SK-N-SH treated with all-trans-retinoic acid at 6 μM for 48 hours (cell line): ENCODE measurements around the gene SEC31A.
"Not testable (repeated sequence)": the region's sequence is repeated elsewhere in the genome, so short reads cannot be mapped to it uniquely, and the experiment has no call there.

Source experiments
- ATAC-seq: fragments of 200-7000 bp; cut with Tn5 transposase; 3 replicates; pipeline ENCODE4 v1.9.1; 2020; ENCODE audit warnings: mild to moderate bottlenecking, moderate library complexity
- BACH2 ChIP-seq: fragments of 250-450 bp; sonication (Bioruptor Pico); IDR thresholded peaks from 2 replicates; pipeline ENCODE4 v1.9.0; 2021; ENCODE audit warnings: mild to moderate bottlenecking, borderline replicate concordance
- CSDC2 ChIP-seq: fragments of 250-450 bp; sonication (Bioruptor Pico); IDR thresholded peaks from 2 replicates; pipeline ENCODE4 v1.5.0; 2020; ENCODE audit warnings: mild to moderate bottlenecking, moderate library complexity
- ESRRG ChIP-seq: fragments of 250-450 bp; sonication (Bioruptor Pico); IDR thresholded peaks from 2 replicates; pipeline ENCODE4 v1.6.1; 2021; ENCODE audit warnings: mild to moderate bottlenecking
- ISL1 ChIP-seq: fragments of 250-450 bp; sonication (Bioruptor Pico); IDR thresholded peaks from 2 replicates; pipeline ENCODE4 v2.1.2; 2022; ENCODE audit warnings: mild to moderate bottlenecking, moderate library complexity
- OSR1 ChIP-seq: fragments of 250-450 bp; sonication (Bioruptor Pico); IDR thresholded peaks from 2 replicates; pipeline ENCODE4 v1.8.0; 2022; ENCODE audit warnings: moderate library complexity, mild to moderate bottlenecking, inconsistent platforms
- PPARA ChIP-seq: fragments of 250-450 bp; sonication (Bioruptor Pico); IDR thresholded peaks from 2 replicates; pipeline ENCODE4 v1.5.0; 2020; ENCODE audit warnings: mild to moderate bottlenecking, borderline replicate concordance
- RARB ChIP-seq: fragments of 250-450 bp; sonication (Bioruptor Pico); IDR thresholded peaks from 2 replicates; pipeline ENCODE4 v1.8.0; 2021; ENCODE audit warnings: mild to moderate bottlenecking, moderate library complexity
- SNAI2 ChIP-seq: fragments of 250-450 bp; sonication (Bioruptor Pico); IDR thresholded peaks from 2 replicates; pipeline ENCODE4 v1.5.0; 2020; ENCODE audit warnings: mild to moderate bottlenecking, moderate library complexity
- TCF4 ChIP-seq: fragments of 250-450 bp; sonication (Bioruptor Pico); IDR thresholded peaks from 2 replicates; pipeline ENCODE4 v1.8.0; 2021; ENCODE audit warnings: mild to moderate bottlenecking, moderate library complexity, borderline replicate concordance
- TOX ChIP-seq: fragments of 250-450 bp; sonication (Bioruptor Pico); IDR thresholded peaks from 2 replicates; pipeline ENCODE4 v1.8.0; 2021; ENCODE audit warnings: mild to moderate bottlenecking, moderate library complexity, borderline replicate concordance
- ZC3H10 ChIP-seq: fragments of 250-450 bp; sonication (Bioruptor Pico); IDR thresholded peaks from 2 replicates; pipeline ENCODE4 v1.5.1; 2021; ENCODE audit warnings: mild to moderate bottlenecking, moderate library complexity
- ZFP3 ChIP-seq: fragments of 250-450 bp; sonication (Bioruptor Pico); IDR thresholded peaks from 2 replicates; pipeline ENCODE4 v1.5.0; 2020; ENCODE audit warnings: mild to moderate bottlenecking, moderate library complexity
- ZFP30 ChIP-seq: fragments of 450-650 bp; formaldehyde crosslinking; IDR thresholded peaks from 2 replicates; pipeline ENCODE4 v1.5.0; 2022; ENCODE audit warnings: mild to moderate bottlenecking, moderate library complexity
- ZNF565 ChIP-seq: fragments of 450-650 bp; formaldehyde crosslinking; conservative IDR thresholded peaks from 2 replicates; pipeline ENCODE4 v1.5.0; 2020; ENCODE audit warnings: low read depth, mild to moderate bottlenecking, moderate library complexity
- ZNF70 ChIP-seq: fragments of 450-650 bp; formaldehyde crosslinking; IDR thresholded peaks from 2 replicates; pipeline ENCODE4 v1.5.0; 2020; ENCODE audit warnings: mild to moderate bottlenecking, moderate library complexity
- ZNF8 ChIP-seq: fragments of 450-650 bp; formaldehyde crosslinking; IDR thresholded peaks from 2 replicates; pipeline ENCODE4 v1.5.0; 2020; ENCODE audit warnings: mild to moderate bottlenecking, moderate library complexity
- TF ChIP-seq, protein P1 (sequence below): fragments of 250-450 bp; sonication (Bioruptor Pico); IDR thresholded peaks from 2 replicates; pipeline ENCODE4 v1.8.0; 2020; ENCODE audit warnings: mild to moderate bottlenecking, moderate library complexity, borderline replicate concordance
- TF ChIP-seq, protein P2 (sequence below): fragments of 250-450 bp; sonication (Bioruptor Pico); IDR thresholded peaks from 2 replicates; pipeline ENCODE4 v1.5.1; 2021; ENCODE audit warnings: mild to moderate bottlenecking, moderate library complexity
- TF ChIP-seq, protein P3 (sequence below): fragments of 250-450 bp; sonication (Bioruptor Pico); IDR thresholded peaks from 2 replicates; pipeline ENCODE4 v1.8.0; 2021; ENCODE audit warnings: low read depth, mild to moderate bottlenecking, moderate library complexity, borderline replicate concordance
- TF ChIP-seq, protein P4 (sequence below): fragments of 250-450 bp; sonication (Bioruptor Pico); IDR thresholded peaks from 2 replicates; pipeline ENCODE4 v1.5.0; 2020; ENCODE audit warnings: mild to moderate bottlenecking, moderate library complexity

Gene SEC31A

DNA sequence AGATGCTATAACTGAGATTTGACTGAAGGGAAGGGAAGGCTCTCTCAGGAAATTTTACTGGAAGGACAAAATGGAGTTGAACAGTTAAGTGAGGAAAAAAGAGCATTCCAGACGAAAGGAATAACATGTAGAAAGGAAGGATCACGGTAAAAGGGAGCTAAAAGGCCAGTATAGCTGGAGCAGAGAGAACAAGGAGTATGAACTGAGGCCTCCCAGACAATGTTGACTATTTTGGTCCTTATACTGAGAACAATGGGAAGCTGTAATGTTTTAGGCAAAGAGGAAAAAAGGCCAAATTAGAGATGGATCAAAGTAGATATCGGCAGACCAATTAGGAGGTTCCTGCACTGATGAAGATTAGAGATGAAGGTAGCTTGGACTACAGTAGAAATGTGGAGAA lies 65.5 kb downstream of the SEC31A start (continued):
- TF ChIP-seq RARB (CRISPR knock-in tag) = no peak

DNA sequence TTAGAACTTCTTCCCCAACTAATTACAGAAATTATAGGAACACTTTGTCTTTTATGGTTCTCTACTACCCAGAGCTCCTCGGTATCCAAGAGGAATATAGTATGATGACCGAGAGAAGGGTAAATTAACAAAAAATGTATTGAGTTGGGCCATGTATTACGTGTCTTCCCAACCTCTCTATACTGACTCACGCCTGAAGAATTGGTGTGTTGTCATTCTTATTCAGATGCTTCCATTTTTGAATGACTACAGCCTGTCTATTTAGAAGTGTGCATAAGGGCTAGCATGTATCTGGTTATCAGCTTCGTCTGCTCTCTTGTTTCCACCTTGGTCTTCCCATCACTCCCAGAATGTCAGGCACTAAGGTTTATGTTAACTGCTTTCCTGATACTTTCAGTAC lies 67.9 kb downstream of the SEC31A start:
- TF ChIP-seq TOX = no peak
- TF ChIP-seq PPARA (CRISPR knock-in tag) = no peak
- TF ChIP-seq, protein P1, sequence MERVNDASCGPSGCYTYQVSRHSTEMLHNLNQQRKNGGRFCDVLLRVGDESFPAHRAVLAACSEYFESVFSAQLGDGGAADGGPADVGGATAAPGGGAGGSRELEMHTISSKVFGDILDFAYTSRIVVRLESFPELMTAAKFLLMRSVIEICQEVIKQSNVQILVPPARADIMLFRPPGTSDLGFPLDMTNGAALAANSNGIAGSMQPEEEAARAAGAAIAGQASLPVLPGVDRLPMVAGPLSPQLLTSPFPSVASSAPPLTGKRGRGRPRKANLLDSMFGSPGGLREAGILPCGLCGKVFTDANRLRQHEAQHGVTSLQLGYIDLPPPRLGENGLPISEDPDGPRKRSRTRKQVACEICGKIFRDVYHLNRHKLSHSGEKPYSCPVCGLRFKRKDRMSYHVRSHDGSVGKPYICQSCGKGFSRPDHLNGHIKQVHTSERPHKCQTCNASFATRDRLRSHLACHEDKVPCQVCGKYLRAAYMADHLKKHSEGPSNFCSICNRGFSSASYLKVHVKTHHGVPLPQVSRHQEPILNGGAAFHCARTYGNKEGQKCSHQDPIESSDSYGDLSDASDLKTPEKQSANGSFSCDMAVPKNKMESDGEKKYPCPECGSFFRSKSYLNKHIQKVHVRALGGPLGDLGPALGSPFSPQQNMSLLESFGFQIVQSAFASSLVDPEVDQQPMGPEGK (CRISPR knock-in tag) = no peak
- no peak for TF ChIP-seq ESRRG (CRISPR knock-in tag)
- TF ChIP-seq ZFP30 (CRISPR knock-in tag) = no peak
- TF ChIP-seq ZNF70 (CRISPR knock-in tag) = no peak
- 0 out of 2 replicates have a peak, but pooled peaks have one; percentile 41 for TF ChIP-seq RARB (CRISPR knock-in tag)
- ATAC-seq = peak; percentile 95

DNA sequence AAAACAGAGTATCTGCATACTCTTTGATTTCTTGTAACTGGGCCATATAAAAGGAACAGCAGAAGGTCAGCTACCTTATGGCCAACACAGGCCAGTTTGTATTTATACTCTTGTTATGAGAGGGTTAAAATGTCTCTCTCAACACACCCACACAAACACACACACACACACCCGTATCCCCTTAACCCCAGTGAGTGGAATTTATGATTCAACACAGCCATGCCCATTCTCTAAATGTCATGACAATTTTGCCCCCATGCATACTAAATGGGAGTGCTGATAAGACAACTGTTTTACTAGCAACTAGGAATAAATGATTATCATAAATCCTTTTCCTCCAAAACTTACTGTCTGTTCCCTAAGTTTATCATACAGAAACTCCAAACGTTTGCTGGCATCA lies 70.3 kb downstream of the SEC31A start:
- no peak for TF ChIP-seq ZC3H10 (CRISPR knock-in tag)
- no peak for TF ChIP-seq ZFP3 (CRISPR knock-in tag)
- no peak for TF ChIP-seq SNAI2
- no peak for TF ChIP-seq BACH2 (CRISPR knock-in tag)
- no peak for TF ChIP-seq TCF4 (CRISPR knock-in tag)
- no peak for TF ChIP-seq ZFP30 (CRISPR knock-in tag)
- TF ChIP-seq ZNF8 (CRISPR knock-in tag) = no peak
- no peak for TF ChIP-seq RARB (CRISPR knock-in tag)
- TF ChIP-seq ISL1 = no peak
- TF ChIP-seq ZNF565 (CRISPR knock-in tag) = no peak
- TF ChIP-seq, protein P2, sequence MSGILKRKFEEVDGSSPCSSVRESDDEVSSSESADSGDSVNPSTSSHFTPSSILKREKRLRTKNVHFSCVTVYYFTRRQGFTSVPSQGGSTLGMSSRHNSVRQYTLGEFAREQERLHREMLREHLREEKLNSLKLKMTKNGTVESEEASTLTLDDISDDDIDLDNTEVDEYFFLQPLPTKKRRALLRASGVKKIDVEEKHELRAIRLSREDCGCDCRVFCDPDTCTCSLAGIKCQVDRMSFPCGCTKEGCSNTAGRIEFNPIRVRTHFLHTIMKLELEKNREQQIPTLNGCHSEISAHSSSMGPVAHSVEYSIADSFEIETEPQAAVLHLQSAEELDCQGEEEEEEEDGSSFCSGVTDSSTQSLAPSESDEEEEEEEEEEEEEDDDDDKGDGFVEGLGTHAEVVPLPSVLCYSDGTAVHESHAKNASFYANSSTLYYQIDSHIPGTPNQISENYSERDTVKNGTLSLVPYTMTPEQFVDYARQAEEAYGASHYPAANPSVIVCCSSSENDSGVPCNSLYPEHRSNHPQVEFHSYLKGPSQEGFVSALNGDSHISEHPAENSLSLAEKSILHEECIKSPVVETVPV (CRISPR knock-in tag) = no peak
- no peak for TF ChIP-seq OSR1
- no peak for TF ChIP-seq ZNF70 (CRISPR knock-in tag)
- ATAC-seq = no peak

DNA sequence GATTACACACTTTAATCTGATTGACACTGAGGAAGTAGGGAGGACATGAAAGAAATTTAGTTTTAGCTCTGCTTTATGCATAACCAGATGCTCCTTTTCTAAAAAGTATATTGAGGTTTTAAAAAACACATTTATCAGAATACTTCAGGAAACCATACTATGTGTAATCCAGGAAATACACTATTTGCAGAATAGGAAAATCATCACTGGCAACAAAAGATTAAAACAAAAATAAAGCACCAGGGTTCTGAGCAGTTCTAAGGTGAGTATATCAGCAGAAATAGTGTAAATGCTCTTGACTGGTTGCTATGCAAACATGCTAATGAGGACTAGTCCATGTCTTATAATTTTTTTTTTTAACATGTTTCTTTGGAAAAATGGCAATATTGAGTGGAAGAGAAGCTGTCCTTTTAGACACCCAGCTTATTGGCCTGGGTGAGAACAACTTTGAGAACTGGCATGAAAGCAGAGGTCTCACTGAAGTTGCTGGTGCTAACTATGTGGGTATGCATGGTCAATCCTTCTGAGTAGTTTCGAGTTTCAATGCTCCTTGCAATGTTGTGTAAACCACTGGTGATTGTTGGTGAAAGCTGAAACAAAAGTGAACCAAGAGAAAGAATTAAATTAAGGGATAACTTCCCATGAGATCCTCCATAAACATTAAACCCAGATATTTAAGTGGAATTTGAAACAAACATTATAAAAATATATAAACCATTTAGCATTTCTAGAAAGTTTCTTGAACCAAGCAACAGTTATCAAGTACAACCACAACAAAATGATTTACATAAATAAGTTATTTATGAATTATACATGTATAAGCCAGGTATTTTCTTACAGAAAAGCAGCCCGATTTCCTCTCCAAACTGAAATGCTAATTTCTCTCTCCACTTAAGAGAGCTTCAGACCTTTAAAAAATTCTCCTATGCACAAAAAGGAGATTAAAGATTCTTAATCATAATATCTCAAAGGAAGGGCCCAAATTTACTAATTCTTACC lies 72.0 kb downstream of the SEC31A start:
- TF ChIP-seq BACH2 (CRISPR knock-in tag) (no peak), TCF4 (CRISPR knock-in tag) (no peak), ZFP30 (CRISPR knock-in tag) (no peak), TOX (no peak), CSDC2 (CRISPR knock-in tag) (no peak), ZFP3 (CRISPR knock-in tag) (no peak), ZNF8 (CRISPR knock-in tag) (no peak), OSR1 (no peak), ISL1 (no peak), ESRRG (CRISPR knock-in tag) (no peak)
- TF ChIP-seq, protein P3, sequence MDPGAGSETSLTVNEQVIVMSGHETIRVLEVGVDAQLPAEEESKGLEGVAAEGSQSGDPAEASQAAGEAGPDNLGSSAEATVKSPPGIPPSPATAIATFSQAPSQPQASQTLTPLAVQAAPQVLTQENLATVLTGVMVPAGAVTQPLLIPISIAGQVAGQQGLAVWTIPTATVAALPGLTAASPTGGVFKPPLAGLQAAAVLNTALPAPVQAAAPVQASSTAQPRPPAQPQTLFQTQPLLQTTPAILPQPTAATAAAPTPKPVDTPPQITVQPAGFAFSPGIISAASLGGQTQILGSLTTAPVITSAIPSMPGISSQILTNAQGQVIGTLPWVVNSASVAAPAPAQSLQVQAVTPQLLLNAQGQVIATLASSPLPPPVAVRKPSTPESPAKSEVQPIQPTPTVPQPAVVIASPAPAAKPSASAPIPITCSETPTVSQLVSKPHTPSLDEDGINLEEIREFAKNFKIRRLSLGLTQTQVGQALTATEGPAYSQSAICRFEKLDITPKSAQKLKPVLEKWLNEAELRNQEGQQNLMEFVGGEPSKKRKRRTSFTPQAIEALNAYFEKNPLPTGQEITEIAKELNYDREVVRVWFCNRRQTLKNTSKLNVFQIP = no peak
- TF ChIP-seq, protein P2 (CRISPR knock-in tag) = no peak
- TF ChIP-seq, protein P4, sequence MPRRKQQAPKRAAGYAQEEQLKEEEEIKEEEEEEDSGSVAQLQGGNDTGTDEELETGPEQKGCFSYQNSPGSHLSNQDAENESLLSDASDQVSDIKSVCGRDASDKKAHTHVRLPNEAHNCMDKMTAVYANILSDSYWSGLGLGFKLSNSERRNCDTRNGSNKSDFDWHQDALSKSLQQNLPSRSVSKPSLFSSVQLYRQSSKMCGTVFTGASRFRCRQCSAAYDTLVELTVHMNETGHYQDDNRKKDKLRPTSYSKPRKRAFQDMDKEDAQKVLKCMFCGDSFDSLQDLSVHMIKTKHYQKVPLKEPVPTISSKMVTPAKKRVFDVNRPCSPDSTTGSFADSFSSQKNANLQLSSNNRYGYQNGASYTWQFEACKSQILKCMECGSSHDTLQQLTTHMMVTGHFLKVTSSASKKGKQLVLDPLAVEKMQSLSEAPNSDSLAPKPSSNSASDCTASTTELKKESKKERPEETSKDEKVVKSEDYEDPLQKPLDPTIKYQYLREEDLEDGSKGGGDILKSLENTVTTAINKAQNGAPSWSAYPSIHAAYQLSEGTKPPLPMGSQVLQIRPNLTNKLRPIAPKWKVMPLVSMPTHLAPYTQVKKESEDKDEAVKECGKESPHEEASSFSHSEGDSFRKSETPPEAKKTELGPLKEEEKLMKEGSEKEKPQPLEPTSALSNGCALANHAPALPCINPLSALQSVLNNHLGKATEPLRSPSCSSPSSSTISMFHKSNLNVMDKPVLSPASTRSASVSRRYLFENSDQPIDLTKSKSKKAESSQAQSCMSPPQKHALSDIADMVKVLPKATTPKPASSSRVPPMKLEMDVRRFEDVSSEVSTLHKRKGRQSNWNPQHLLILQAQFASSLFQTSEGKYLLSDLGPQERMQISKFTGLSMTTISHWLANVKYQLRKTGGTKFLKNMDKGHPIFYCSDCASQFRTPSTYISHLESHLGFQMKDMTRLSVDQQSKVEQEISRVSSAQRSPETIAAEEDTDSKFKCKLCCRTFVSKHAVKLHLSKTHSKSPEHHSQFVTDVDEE = no peak
- TF ChIP-seq, all 23 proteins: peak for 0
- no peak for ATAC-seq

DNA sequence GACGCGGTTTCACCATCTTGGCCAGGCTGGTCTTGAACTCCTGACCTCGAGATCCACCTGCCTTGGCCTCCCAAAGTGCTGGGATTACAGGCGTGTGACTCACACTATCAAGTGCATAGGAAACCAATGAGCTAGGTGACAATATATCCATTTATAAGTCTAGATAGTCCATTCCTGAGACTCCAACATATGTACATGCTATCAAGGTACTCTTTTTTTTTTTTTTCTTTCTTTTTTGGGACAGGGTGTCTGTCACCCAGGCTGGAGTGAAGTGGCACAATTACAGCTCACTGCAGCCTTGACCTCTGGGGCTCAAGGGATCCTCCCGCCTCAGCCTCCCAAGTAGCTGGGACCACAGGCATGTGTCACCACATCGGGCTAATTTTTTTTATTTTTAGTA lies 74.1 kb downstream of the SEC31A start:
- not testable (repeated sequence) for ATAC-seq
